ENCODE data around the gene CYREN.

Gene CYREN

DNA sequence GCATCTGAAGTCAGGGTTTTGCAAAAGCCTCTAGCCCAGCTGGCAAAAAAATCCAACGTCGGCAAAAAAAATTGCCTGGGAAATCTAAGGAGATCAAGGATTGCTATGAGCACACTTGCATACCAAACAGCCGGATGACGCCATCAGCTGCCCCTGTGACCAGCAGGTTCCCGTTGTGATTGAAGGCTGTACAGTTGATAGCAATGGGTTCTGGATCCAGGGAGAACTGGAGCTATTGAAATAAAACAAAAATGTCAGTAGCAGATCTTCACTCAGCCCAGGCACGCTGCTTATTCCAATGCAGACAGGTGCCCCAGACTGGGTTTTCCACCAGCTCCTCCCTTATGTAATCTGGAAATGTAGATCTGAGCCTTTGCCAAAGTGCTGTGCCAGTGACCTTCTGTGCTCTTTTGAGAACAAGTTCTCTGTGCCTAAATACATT, 18.7 kb upstream of the CYREN start:
- Mint-ChIP-seq H3K9me3 (peaks cover under 1% of the 10 kb centered on the region), H3K4me3 (no peak overlapping the region), H3K27ac (no peak overlapping the region), H3K36me3 (ENCODE audit: low read depth) (peaks cover 40% of the 10 kb centered on the region), H3K4me1 (ENCODE audit: low read depth) (peaks cover 5% of the 10 kb centered on the region), H3K27me3 (ENCODE audit: low read depth) (no peaks in the 10 kb centered on the region)

DNA sequence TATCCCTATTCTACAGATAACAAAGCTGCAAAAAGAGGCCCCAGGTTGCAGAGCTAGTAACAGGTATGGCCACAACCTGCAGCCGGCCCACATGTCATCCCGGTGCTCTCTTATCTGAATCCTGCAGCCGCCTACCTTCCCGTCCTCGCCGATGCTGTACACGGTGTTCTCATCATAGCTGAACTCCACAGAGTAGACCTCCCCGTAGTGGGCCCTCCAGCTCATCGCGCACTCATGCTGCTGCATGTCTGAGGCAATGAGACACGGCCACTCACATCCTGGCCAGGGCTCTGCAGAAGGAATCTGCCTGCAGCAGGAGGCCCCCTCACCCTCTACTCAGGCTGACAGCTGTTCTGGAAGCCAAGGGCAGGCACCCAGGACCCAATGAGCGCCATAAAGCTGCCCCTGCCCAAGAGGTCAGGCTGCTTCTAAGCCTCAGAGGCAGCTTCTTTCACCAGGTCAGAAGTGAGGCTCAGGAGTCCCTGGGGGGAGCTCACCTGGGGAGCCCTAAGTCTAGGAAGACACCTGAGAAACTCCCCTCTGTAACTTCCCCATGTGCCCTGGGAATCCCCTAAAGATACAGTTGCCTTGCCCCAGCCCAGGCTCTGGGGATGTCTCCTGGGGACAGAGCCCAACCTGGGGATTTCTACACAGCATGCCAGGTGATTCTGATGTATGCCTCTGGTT, 17.9 kb upstream of the CYREN start:
- H3K36me3 Mint-ChIP-seq (ENCODE audit: low read depth) = peaks cover 43% of the 10 kb centered on the region
- H3K9me3 Mint-ChIP-seq = peaks cover 9% of the 10 kb centered on the region

DNA sequence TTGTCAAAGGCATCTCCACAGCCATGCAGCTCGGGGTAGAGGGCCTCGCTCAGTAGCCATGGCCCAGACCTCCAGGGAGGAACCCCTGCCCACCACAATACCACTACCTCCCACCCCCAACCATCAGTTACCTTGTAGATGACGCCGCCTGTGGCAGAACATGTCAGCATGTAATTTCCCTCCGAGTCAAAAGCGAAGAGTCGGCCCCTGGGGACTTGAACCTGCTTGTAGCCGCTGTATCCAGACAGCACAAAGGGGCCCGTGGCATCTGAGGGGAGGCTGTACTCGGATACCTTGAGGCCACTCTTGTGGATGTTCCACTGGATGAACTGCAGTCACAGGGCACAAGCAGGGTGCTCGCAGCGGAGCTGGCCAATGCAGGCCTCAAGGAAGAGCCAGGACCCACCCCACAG, 16.3 kb upstream of the CYREN start:
- H3K9me3 Mint-ChIP-seq = peaks cover 17% of the 10 kb centered on the region
- H3K27me3 Mint-ChIP-seq (ENCODE audit: low read depth) = no peaks in the 10 kb centered on the region
- peaks cover 5% of the 10 kb centered on the region for H3K4me1 Mint-ChIP-seq (ENCODE audit: low read depth)
- H3K4me3 Mint-ChIP-seq = no peak overlapping the region
- peak overlapping the region; percentile 17 for H3K27ac Mint-ChIP-seq
- peaks cover 52% of the 10 kb centered on the region for H3K36me3 Mint-ChIP-seq (ENCODE audit: low read depth)

More for the DNA sequence above, 17.9 kb upstream of the CYREN start:
- H3K4me1 Mint-ChIP-seq (ENCODE audit: low read depth) = peaks cover 5% of the 10 kb centered on the region
- H3K27me3 Mint-ChIP-seq (ENCODE audit: low read depth) = no peaks in the 10 kb centered on the region
- H3K4me3 Mint-ChIP-seq = no peak overlapping the region
- no peak overlapping the region for H3K27ac Mint-ChIP-seq

DNA sequence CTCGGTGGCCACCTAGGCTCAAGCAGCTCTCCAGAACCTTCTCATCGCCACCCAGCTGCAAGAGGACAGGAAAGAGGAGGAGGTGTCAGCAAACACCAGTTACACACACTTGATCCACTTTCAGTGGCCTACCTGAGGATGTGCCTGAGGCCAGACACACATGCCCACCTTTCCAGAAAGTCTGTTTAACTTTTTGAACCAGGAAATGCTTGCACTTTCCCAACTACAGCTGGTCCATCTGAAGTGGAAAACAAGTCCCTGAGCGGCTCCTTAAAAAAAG, 15.7 kb upstream of the CYREN start:
- H3K36me3 Mint-ChIP-seq (ENCODE audit: low read depth) = peaks cover 54% of the 10 kb centered on the region

DNA sequence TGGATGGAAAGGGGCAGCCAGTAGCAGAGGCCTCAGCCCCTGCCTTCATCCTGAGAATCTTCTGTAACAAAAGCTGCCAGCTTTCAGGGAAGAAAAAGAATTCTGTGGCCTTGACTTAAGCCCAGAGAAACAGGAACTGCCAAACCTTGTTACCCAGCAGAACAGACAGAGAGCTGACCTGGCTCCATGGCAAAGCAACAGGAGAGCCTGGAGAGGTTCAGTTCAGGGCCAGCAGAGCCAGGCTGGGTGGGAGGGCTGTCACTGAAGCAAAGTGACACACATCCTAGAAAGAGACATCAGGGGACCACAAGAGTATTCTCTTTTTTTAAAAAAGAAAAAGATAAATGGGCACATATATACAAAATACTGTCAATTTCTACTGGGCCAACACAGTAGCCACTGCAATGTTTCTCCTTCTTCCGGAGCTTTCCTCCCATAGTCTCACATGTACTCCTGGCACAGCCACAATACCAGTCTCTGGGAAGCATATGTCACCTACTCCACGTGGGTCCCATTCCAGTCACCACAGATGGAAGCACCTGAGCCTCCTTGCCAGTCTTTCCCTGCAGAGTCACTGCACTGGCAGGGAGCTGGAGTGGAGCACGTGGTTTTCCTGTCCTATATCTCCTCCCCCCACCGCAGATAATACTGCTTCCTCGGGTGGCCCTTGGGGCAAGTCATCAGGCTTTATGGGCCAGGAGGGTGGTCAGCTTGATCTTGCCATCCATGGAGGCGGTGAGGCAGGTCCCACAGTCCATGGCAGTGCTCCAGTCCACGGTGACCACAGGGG, 15.2 kb upstream of the CYREN start:
- Mint-ChIP-seq H3K27me3 (ENCODE audit: low read depth) (no peaks in the 10 kb centered on the region), H3K27ac (no peak overlapping the region), H3K9me3 (peaks cover 27% of the 10 kb centered on the region), H3K36me3 (ENCODE audit: low read depth) (peaks cover 55% of the 10 kb centered on the region), H3K4me3 (no peak overlapping the region), H3K4me1 (ENCODE audit: low read depth) (peaks cover 5% of the 10 kb centered on the region)

More for the DNA sequence above, 15.7 kb upstream of the CYREN start:
- peaks cover 24% of the 10 kb centered on the region for H3K9me3 Mint-ChIP-seq
- no peaks in the 10 kb centered on the region for H3K27me3 Mint-ChIP-seq (ENCODE audit: low read depth)
- no peak overlapping the region for H3K27ac Mint-ChIP-seq
- H3K4me3 Mint-ChIP-seq = no peak overlapping the region
- H3K4me1 Mint-ChIP-seq (ENCODE audit: low read depth) = peaks cover 5% of the 10 kb centered on the region

DNA sequence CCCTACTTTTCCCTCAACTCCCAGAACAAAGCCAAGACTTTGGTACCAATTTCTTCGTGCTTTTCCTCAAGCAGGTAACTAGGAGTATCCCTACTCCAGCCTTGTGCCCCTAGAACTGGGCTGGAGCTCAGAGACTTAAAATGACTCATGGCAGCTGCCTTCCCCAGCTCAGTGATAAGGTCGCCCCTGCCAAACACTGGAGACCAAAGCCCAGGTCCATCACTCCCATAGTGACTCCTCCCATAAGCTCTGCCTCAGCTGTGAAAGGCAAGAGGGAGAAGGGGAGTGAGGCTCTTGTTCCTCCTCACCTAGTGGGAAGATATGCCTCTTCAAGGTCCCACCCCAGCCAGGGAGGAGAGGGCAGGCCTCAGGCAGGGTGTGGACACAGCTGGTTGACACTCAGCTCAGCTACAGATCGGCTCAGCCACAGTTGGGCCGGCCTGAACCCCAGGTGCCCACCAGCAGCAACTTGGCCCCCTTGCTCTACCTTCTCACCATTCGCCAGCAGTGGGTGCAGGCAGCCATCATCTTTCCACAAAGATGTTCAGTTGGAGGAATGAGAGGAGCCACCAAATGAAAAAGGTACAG, 13.8 kb upstream of the CYREN start:
- Mint-ChIP-seq H3K4me1 (ENCODE audit: low read depth) (peaks cover 8% of the 10 kb centered on the region), H3K4me3 (no peak overlapping the region), H3K27ac (no peak overlapping the region), H3K27me3 (ENCODE audit: low read depth) (no peaks in the 10 kb centered on the region), H3K36me3 (ENCODE audit: low read depth) (peaks cover 58% of the 10 kb centered on the region), H3K9me3 (peaks cover 38% of the 10 kb centered on the region)

DNA sequence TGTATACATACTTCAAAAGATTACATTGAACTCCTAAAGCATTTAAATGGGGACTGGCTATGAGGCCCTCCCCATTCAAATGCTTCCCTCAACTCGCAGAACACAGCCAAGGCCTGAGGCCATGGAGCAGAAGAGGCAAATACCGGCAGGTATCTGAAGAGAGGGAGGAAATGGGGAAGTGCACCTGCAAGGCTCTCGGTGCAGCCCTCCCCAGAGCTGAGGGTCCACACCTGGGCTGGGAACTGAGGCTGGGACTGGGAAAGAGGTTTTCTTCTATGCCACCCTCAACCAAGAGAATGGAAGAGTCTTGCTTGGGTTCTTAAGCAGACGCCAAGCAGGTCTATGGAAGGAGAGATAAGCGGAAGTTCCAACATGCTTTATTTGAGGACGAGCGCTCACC, 13.0 kb upstream of the CYREN start:
- peaks cover 44% of the 10 kb centered on the region for H3K9me3 Mint-ChIP-seq
- no peak overlapping the region for H3K27ac Mint-ChIP-seq
- H3K27me3 Mint-ChIP-seq (ENCODE audit: low read depth) = no peaks in the 10 kb centered on the region
- H3K4me3 Mint-ChIP-seq = no peak overlapping the region
- peaks cover 63% of the 10 kb centered on the region for H3K36me3 Mint-ChIP-seq (ENCODE audit: low read depth)
- H3K4me1 Mint-ChIP-seq (ENCODE audit: low read depth) = peaks cover 5% of the 10 kb centered on the region

DNA sequence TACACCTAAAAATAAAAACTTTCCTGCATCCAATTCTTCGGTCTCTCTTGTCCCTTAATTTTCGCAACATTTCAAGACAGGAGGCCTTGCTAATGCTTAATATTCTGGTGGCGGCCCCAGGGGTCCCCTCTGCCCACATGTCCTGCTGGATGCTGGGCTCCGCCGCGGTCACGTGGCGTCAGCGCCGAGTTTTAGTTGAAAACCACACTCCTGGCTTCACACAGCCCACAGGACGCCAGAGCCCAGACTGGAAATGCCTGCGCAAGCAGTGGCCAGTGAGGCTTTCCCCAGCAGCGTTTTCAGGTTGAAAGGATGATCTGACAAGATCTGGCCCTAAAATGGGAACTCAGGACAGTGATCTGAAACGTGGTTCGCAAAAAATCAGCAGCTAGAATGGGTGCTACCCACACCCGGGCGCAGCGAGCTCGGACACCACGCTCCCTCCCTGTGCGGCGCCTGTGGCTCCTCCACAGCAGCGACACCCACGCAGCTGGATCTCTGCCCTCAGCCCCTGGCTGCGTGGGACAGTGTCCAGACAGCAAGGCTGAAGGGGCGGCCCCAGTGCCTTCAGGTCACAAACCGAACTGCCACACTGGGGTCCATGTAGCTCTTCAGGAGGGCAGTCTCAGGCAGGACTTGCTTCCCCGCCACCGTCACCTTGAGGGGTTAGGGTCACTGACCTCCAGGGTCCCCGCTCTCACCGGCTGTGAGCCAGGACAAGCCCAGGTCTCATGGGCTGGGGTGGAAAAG, 11.6 kb upstream of the CYREN start:
- peaks cover 57% of the 10 kb centered on the region for H3K36me3 Mint-ChIP-seq (ENCODE audit: low read depth)
- no peak overlapping the region for H3K27ac Mint-ChIP-seq
- no peaks in the 10 kb centered on the region for H3K27me3 Mint-ChIP-seq (ENCODE audit: low read depth)
- peaks cover 44% of the 10 kb centered on the region for H3K9me3 Mint-ChIP-seq
- H3K4me1 Mint-ChIP-seq (ENCODE audit: low read depth) = peaks cover 3% of the 10 kb centered on the region
- no peak overlapping the region for H3K4me3 Mint-ChIP-seq

DNA sequence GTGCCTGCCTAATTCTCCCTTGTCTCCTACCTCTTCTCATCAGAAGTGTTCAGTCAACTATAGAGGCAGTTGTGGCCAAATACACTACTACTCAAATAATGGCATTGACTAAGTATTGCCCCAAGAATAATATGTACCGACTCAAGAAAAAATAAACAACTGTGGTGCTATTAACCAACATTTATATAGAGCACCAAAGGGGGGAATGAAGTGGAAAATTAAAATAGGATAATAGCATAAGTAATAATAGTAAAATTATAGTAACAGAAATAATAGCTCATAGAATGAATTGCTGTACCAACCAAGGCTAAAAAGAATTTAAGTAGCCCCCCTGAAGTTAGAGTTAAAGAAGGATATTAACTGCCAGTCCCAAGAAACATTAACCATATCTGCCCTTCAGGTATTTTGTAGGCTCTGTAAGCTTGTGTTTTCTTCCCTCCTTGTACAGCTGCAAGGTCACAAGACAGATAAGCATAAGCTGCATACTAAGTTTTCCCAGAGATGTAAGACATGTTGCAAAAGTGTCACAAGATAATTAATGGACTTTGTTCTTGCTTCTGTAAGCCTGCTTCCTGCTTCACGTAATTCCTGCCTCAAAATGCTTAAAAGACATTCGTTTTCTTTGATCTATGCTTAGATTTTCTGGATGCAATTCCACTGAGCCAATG, 10.9 kb upstream of the CYREN start:
- Mint-ChIP-seq H3K9me3 (peaks cover 44% of the 10 kb centered on the region), H3K36me3 (ENCODE audit: low read depth) (peaks cover 56% of the 10 kb centered on the region), H3K4me1 (ENCODE audit: low read depth) (peaks cover 3% of the 10 kb centered on the region)

DNA sequence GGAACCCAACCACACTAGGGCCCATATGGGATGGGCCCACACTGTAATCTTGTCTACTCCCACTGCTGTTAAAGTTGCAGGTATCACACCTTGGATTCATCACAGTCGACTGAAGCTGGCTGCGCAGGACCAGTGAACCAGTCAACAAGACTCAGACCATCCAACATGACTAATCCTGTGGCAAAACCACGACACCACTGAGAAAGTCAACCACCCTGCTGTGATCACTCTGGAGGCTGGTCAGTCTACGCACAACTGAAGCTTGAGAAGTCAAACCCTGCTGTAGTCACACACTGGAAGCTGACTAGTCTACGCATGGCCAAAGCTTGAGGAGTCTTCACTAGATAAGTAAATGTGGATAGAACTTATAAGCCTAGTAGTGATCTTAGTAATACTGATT, 9.6 kb upstream of the CYREN start:
- H3K27ac Mint-ChIP-seq = no peak overlapping the region
- H3K27me3 Mint-ChIP-seq (ENCODE audit: low read depth) = no peaks in the 10 kb centered on the region
- no peak overlapping the region for H3K4me3 Mint-ChIP-seq
- H3K4me1 Mint-ChIP-seq (ENCODE audit: low read depth) = peaks cover 3% of the 10 kb centered on the region
- H3K36me3 Mint-ChIP-seq (ENCODE audit: low read depth) = peaks cover 51% of the 10 kb centered on the region
- H3K9me3 Mint-ChIP-seq = peaks cover 44% of the 10 kb centered on the region

More for the DNA sequence above, 10.9 kb upstream of the CYREN start:
- Mint-ChIP-seq H3K27ac (no peak overlapping the region), H3K4me3 (no peak overlapping the region), H3K27me3 (ENCODE audit: low read depth) (no peaks in the 10 kb centered on the region)

DNA sequence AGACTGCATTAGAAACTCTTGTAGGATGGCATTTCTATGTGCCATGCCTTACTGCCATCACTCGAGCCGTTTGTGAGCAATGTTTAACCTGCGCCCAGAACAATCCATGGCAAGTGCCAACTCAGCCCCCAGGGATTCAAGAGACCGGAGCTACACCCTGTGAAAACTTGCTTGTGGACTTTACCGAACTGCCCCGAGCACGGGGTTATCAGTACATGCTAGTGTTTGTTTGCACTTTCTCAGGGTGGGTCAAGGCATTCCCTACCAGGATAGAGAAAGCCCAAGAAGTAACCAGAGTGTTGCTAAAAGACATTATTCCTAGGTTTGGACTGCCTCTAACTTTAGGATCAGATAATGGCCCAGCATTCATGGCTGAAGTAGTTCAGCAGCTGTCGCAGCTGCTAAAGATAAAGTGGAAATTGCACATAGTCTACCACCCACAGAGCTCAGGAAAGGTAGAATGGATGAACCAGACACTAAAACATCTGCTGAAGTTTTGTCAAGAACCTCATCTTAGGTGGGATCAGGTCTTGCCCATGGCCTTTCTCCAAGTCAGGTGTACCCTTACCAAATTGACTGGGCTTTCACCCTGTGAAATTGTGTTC, 8.9 kb upstream of the CYREN start:
- peaks cover 3% of the 10 kb centered on the region for H3K4me1 Mint-ChIP-seq (ENCODE audit: low read depth)
- H3K36me3 Mint-ChIP-seq (ENCODE audit: low read depth) = peaks cover 49% of the 10 kb centered on the region
- H3K4me3 Mint-ChIP-seq = no peak overlapping the region
- H3K9me3 Mint-ChIP-seq = peaks cover 44% of the 10 kb centered on the region
- H3K27ac Mint-ChIP-seq = no peak overlapping the region
- H3K27me3 Mint-ChIP-seq (ENCODE audit: low read depth) = no peaks in the 10 kb centered on the region

DNA sequence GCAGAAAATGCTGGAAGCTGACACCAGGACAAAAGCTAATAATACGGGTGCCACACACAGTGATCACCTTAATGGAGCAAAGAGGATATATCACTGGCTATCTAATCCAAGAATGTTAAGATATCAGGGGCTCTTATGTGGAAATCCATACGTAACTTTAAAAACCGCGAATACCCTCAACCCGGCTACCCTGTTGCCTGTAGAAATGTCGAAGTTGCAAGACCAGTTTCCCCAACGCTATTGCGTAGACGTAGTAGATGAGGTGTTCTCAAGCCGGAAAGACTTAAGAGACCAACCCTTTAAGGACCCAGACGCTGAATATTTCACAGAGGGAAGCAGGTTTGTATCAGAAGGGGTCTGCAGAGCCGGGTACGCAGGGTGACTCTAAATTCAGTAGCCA, 7.9 kb upstream of the CYREN start:
- Mint-ChIP-seq H3K9me3 (peaks cover 35% of the 10 kb centered on the region), H3K4me1 (ENCODE audit: low read depth) (peaks cover 3% of the 10 kb centered on the region), H3K36me3 (ENCODE audit: low read depth) (peaks cover 39% of the 10 kb centered on the region), H3K27ac (no peak overlapping the region), H3K27me3 (ENCODE audit: low read depth) (no peaks in the 10 kb centered on the region), H3K4me3 (no peak overlapping the region)

DNA sequence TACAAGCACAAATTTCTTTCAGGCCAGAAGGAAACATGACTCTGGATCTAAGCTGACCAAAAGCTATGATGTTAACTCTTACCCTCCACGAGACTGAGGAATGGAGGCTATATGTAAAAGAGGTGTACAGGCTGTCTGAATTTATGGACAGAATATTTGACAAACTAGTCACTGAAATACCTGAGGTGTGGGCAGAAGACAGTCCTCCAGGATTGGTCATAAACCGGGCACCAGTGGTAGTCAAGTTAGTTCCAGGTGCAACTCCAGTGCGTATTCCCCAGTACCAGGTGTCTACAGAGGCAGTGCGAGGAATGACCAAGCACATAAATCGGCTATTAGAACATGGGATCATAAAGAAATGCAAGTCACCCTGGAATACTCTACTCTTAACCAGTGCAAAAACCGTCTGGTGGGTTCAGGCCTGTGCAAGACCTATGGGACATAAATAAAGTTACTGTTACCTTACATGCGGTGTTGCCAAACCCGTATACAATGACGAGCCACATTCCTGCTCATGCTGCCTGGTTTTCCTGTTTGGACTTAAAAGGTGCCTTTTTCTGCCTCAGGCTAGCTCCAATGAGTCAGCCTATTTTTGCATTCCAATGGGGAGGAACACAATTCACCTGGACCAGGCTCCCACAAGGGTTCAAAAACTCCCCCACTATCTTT, 6.7 kb upstream of the CYREN start:
- Mint-ChIP-seq H3K36me3 (ENCODE audit: low read depth) (peaks cover 27% of the 10 kb centered on the region), H3K4me1 (ENCODE audit: low read depth) (peaks cover 3% of the 10 kb centered on the region), H3K9me3 (peaks cover 27% of the 10 kb centered on the region), H3K4me3 (no peak overlapping the region), H3K27me3 (ENCODE audit: low read depth) (no peaks in the 10 kb centered on the region), H3K27ac (no peak overlapping the region)
